Mucosa of stomach (tissue), 1 donor: Measurements from ENCODE around the gene C1GALT1C1L.
"Not testable (repeated sequence)": the region's sequence is repeated elsewhere in the genome, so short reads cannot be mapped to it uniquely, and the experiment has no call there.

ENCODE experiments used
- H3K27me3 ChIP-seq: one replicate; pipeline ENCODE4 v1.7.0; 2013; ENCODE audit warnings: mild to moderate bottlenecking, low read length; ENCODE audit not compliant: control insufficient read depth, insufficient read depth
- H3K36me3 ChIP-seq: one replicate; pipeline ENCODE4 v1.7.0; 2013; ENCODE audit warnings: low read length; ENCODE audit not compliant: control insufficient read depth, insufficient read depth
- H3K4me1 ChIP-seq: one replicate; pipeline ENCODE4 v1.7.0; 2013; ENCODE audit warnings: mild to moderate bottlenecking, low read length; ENCODE audit not compliant: control insufficient read depth, insufficient read depth
- H3K4me3 ChIP-seq: one replicate; pipeline ENCODE4 v1.7.0; 2013; ENCODE audit warnings: low read length
- H3K9ac ChIP-seq: one replicate; pipeline ENCODE4 v1.7.0; 2013; ENCODE audit warnings: mild to moderate bottlenecking, low read length, moderate library complexity
- H3K9me3 ChIP-seq: one replicate; pipeline ENCODE4 v1.7.0; 2013; ENCODE audit warnings: mild to moderate bottlenecking, low read length, moderate library complexity; ENCODE audit not compliant: control insufficient read depth
- donor health status: Pancreatic carcinoma.

The C1GALT1C1L gene

GRCh38 chr2:43701111-43701510 is 24.9 kb upstream of the C1GALT1C1L start:
- Histone ChIP-seq H3K4me1 (no peaks in the 10 kb centered on the region), H3K27me3 (no peaks in the 10 kb centered on the region), H3K9ac (no peak overlapping the region), H3K9me3 (no peaks in the 10 kb centered on the region), H3K36me3 (no peaks in the 10 kb centered on the region), H3K4me3 (no peak overlapping the region)

GRCh38 chr2:43699761-43700160 is 23.5 kb upstream of the C1GALT1C1L start:
- H3K4me1 ChIP-seq = no peaks in the 10 kb centered on the region
- H3K9ac ChIP-seq = no peak overlapping the region
- H3K4me3 ChIP-seq = no peak overlapping the region
- no peaks in the 10 kb centered on the region for H3K36me3 ChIP-seq
- H3K27me3 ChIP-seq = no peaks in the 10 kb centered on the region
- H3K9me3 ChIP-seq = no peaks in the 10 kb centered on the region

GRCh38 chr2:43698140-43698539 is 21.9 kb upstream of the C1GALT1C1L start:
- H3K9me3 ChIP-seq, H3K9ac ChIP-seq, H3K27me3 ChIP-seq, H3K4me3 ChIP-seq, H3K4me1 ChIP-seq, H3K36me3 ChIP-seq: not testable (repeated sequence)

- no peaks in the 10 kb centered on the region for H3K27me3 ChIP-seq
- H3K4me3 ChIP-seq = no peak overlapping the region
- H3K4me1 ChIP-seq = no peaks in the 10 kb centered on the region
- H3K36me3 ChIP-seq = no peaks in the 10 kb centered on the region
- H3K9ac ChIP-seq = no peak overlapping the region
- no peaks in the 10 kb centered on the region for H3K9me3 ChIP-seq
These were observed 16.3 kb upstream of the C1GALT1C1L start for GRCh38 chr2:43692428-43692994.

- Histone ChIP-seq H3K4me3 (no peak overlapping the region), H3K27me3 (no peaks in the 10 kb centered on the region), H3K9ac (no peak overlapping the region), H3K9me3 (no peaks in the 10 kb centered on the region), H3K36me3 (no peaks in the 10 kb centered on the region), H3K4me1 (no peaks in the 10 kb centered on the region)
These were observed 13.8 kb upstream of the C1GALT1C1L start for GRCh38 chr2:43689999-43690398.

- Histone ChIP-seq H3K36me3 (no peaks in the 10 kb centered on the region), H3K4me1 (no peaks in the 10 kb centered on the region), H3K4me3 (no peak overlapping the region), H3K9me3 (no peaks in the 10 kb centered on the region), H3K27me3 (no peaks in the 10 kb centered on the region), H3K9ac (no peak overlapping the region)
These were observed 9.1 kb upstream of the C1GALT1C1L start for GRCh38 chr2:43685357-43685756.

GRCh38 chr2:43677783-43678182 is 1.6 kb upstream of the C1GALT1C1L start:
- H3K4me1 ChIP-seq, H3K36me3 ChIP-seq, H3K4me3 ChIP-seq, H3K27me3 ChIP-seq, H3K9me3 ChIP-seq, H3K9ac ChIP-seq: not testable (repeated sequence)

- peaks cover 3% of the 10 kb centered on the region for H3K27me3 ChIP-seq
- H3K36me3 ChIP-seq = no peaks in the 10 kb centered on the region
- peak overlapping the region; percentile 56 for H3K9ac ChIP-seq
- no peaks in the 10 kb centered on the region for H3K9me3 ChIP-seq
- H3K4me3 ChIP-seq = no peak overlapping the region
- H3K4me1 ChIP-seq = no peaks in the 10 kb centered on the region
These were observed 445 bp downstream of the C1GALT1C1L start for GRCh38 chr2:43675646-43676321.

- no peaks in the 10 kb centered on the region for H3K4me1 ChIP-seq
- H3K9ac ChIP-seq = no peak overlapping the region
- H3K4me3 ChIP-seq = no peak overlapping the region
- H3K27me3 ChIP-seq = no peaks in the 10 kb centered on the region
- H3K36me3 ChIP-seq = no peaks in the 10 kb centered on the region
- no peaks in the 10 kb centered on the region for H3K9me3 ChIP-seq
These were observed 19.0 kb downstream of the C1GALT1C1L start for GRCh38 chr2:43657241-43657640.

- no peaks in the 10 kb centered on the region for H3K27me3 ChIP-seq
- H3K9me3 ChIP-seq = no peaks in the 10 kb centered on the region
- H3K4me1 ChIP-seq = no peaks in the 10 kb centered on the region
- no peak overlapping the region for H3K4me3 ChIP-seq
- H3K9ac ChIP-seq = no peak overlapping the region
- H3K36me3 ChIP-seq = no peaks in the 10 kb centered on the region
These were observed 22.7 kb downstream of the C1GALT1C1L start for GRCh38 chr2:43653506-43653905.

- Histone ChIP-seq H3K9me3 (no peaks in the 10 kb centered on the region), H3K9ac (no peak overlapping the region), H3K4me1 (no peaks in the 10 kb centered on the region), H3K4me3 (no peak overlapping the region), H3K36me3 (no peaks in the 10 kb centered on the region), H3K27me3 (no peaks in the 10 kb centered on the region)
These were observed 27.1 kb downstream of the C1GALT1C1L start for GRCh38 chr2:43648994-43649701.

- no peaks in the 10 kb centered on the region for H3K36me3 ChIP-seq
- no peak overlapping the region for H3K9ac ChIP-seq
- no peaks in the 10 kb centered on the region for H3K4me1 ChIP-seq
- H3K9me3 ChIP-seq = no peaks in the 10 kb centered on the region
- no peak overlapping the region for H3K4me3 ChIP-seq
- no peaks in the 10 kb centered on the region for H3K27me3 ChIP-seq
These were observed 32.5 kb downstream of the C1GALT1C1L start for GRCh38 chr2:43643680-43644079.
